Activated CD8-positive, alpha-beta memory T cell treated with anti-CD3 and anti-CD28 coated beads for 48 hours (primary cell): ENCODE results near the gene SLC38A2.
"Not testable (repeated sequence)": the region's sequence is repeated elsewhere in the genome, so short reads cannot be mapped to it uniquely, and the experiment has no call there.

Source experiments
- DNase-seq, 3 experiments: peaks; one replicate each; pipeline ENCODE4 v3.0.0-alpha.2; 2020; ENCODE audit warnings: low read depth in 2 of 3, low spot score in 2 of 3

Gene SLC38A2

DNA sequence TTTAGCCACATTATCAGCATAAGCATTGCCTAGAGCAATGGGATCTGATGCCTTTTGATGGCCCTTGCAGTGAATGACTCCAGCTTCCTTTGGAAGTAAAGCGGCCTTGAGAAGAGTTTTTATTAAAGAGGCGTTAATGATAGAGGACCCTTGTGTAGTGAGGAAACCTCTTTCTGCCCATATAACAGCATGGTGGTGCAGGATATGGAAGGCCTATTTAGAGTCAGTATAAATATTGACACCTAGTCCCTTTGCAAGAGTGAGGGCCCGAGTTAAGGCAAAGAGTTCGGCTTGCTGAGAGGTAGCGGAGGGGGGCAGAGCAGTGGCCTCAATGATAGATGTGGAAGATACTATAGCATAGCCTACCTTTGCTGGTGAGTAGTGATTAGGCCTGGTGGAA lies 47.5 kb downstream of the SLC38A2 start:
- not testable (repeated sequence) for DNase-seq

DNA sequence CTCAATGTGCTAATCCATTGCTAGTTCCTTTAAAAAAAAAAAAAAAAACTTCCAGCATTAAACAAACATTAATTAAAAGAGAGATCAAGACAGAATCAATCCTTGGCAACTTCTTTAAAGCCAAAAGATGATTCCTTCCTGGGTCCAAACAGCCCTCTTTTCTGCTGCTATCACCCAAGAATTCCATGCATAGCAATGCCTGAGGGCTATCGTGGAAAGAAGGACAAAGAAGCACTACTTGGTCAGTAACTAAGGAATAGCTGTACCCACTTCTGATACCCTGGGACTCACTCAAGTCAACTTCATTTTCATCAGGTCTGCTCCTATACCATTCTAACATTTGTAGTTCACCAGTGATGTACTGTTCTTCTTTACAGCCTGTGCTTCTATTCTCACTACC lies 51.8 kb downstream of the SLC38A2 start:
- no peak for DNase-seq

DNA sequence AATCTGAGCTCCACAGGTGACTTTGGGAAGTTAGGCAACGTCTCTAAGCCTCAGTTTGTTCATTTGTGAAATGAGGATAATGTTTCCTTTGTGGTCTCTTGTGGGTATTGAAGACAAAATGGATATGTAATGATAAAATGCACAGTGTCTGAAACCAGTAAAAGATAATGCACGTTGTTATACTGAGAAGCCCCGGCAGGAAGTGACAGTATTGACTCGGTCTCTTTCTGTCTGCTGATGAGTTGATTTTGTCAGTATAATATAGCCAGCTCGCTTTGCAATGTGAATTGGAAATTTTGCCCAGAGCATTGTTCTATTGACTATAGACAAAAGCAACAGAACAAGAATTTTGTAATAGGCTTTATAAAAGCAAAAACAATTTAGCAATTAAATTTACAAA lies 54.5 kb downstream of the SLC38A2 start:
- no peak for DNase-seq
